Measurements from ENCODE around the gene LRP5. TPM values are rescaled to one million over a fixed set of nuclear protein-coding genes. Genes with fewer than 3 reads are reported as not detected.

The LRP5 gene
- polyA plus RNA-seq, 1 donor (not counting 4 experiments of a cell fraction or from before 2014, with no cell fraction given): 6.6 TPM

GRCh38 chr11:68357568-68357967, 45.2 kb downstream of the LRP5 start:
- H4K20me1 ChIP-seq (ENCODE audit: control insufficient read depth, extremely low read depth, insufficient read depth, low read length): no peaks in the 10 kb centered on the region
- H3K27ac ChIP-seq (ENCODE audit: control insufficient read depth, insufficient read depth, low read length): no peak overlapping the region
- TF ChIP-seq, protein P1, sequence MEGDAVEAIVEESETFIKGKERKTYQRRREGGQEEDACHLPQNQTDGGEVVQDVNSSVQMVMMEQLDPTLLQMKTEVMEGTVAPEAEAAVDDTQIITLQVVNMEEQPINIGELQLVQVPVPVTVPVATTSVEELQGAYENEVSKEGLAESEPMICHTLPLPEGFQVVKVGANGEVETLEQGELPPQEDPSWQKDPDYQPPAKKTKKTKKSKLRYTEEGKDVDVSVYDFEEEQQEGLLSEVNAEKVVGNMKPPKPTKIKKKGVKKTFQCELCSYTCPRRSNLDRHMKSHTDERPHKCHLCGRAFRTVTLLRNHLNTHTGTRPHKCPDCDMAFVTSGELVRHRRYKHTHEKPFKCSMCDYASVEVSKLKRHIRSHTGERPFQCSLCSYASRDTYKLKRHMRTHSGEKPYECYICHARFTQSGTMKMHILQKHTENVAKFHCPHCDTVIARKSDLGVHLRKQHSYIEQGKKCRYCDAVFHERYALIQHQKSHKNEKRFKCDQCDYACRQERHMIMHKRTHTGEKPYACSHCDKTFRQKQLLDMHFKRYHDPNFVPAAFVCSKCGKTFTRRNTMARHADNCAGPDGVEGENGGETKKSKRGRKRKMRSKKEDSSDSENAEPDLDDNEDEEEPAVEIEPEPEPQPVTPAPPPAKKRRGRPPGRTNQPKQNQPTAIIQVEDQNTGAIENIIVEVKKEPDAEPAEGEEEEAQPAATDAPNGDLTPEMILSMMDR (optimal IDR thresholded peaks at IDR 0.05 in 1 of 3, IDR thresholded peaks at IDR 0.05 in 1 of 3, conservative IDR thresholded peaks at IDR 0.05 in 1 of 3; ENCODE audit: extremely low read depth in 1 of 3, insufficient read depth in 2 of 3, low read length in 3 of 3): no peak
- TF ChIP-seq EZH2 (IDR thresholded peaks at IDR 0.05; ENCODE audit: low read length): no peak
- no peak overlapping the region for H3K4me2 ChIP-seq (ENCODE audit: control insufficient read depth, extremely low read depth, insufficient read depth, low read depth, low read length)
- peaks cover 2% of the 10 kb centered on the region for H3K9me1 ChIP-seq (ENCODE audit: control insufficient read depth, extremely low read depth, insufficient read depth, low read length)
- H3K4me1 ChIP-seq (ENCODE audit: control insufficient read depth, extremely low read depth, insufficient read depth, low read length): peaks cover 18% of the 10 kb centered on the region
- no peaks in the 10 kb centered on the region for H3K9me3 ChIP-seq (ENCODE audit: control insufficient read depth, low read depth, low read length)
- peaks cover 6 to 12% of the 10 kb centered on the region in 2 experiments for H3K36me3 ChIP-seq (ENCODE audit: control insufficient read depth in 2 of 2, extremely low read depth in 1 of 2, insufficient read depth in 2 of 2, low read length in 2 of 2)
- FAIRE-seq (no peak), DNase-seq (ENCODE audit: low read depth, low spot score) (no peak)
- no peak overlapping the region for H3K4me3 ChIP-seq (ENCODE audit: control insufficient read depth in 2 of 3, extremely low read depth in 1 of 3, insufficient read depth in 2 of 3, low read depth in 1 of 3, low read length in 3 of 3)
- H3K79me2 ChIP-seq (ENCODE audit: control insufficient read depth, insufficient read depth, low read length): peaks cover 6% of the 10 kb centered on the region
- H2AFZ ChIP-seq (ENCODE audit: control insufficient read depth, low read length): no peak overlapping the region
- no peak overlapping the region for H3K9ac ChIP-seq (ENCODE audit: control insufficient read depth, extremely low read depth, insufficient read depth, low read length)
- H3K27me3 ChIP-seq (ENCODE audit: control insufficient read depth, extremely low read depth, insufficient read depth, low read length): no peaks in the 10 kb centered on the region
- dilution Hi-C loops (cut with MboI; ENCODE audit: extremely low pct_ligation_motif_present, low sequenced_read_pairs): no loop called here

DNA sequence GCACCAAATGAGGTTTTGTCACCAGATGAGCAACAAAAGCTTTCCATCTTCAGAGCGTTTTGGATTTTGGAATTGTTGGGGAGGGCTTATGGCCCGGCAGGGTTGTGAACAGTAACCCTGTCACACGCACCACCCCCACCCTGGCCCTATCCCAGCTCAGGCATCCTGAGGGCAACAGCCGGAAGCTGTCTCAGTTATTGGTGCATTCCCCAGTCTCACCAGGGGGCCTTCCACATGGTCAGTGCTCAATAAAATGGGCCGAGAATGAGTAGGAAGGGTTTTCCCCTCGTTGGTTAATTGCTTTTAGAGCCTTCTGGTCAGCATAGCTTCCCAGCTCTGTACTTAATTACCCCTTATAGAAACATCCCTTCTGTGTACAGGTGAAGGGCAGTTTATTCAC, 46.0 kb downstream of the LRP5 start:
- Histone ChIP-seq H3K4me3 (ENCODE audit: control insufficient read depth in 2 of 3, extremely low read depth in 1 of 3, insufficient read depth in 2 of 3, low read depth in 1 of 3, low read length in 3 of 3) (no peak overlapping the region), H3K27ac (ENCODE audit: control insufficient read depth, insufficient read depth, low read length) (no peak overlapping the region), H3K9ac (ENCODE audit: control insufficient read depth, extremely low read depth, insufficient read depth, low read length) (no peak overlapping the region), H3K9me3 (ENCODE audit: control insufficient read depth, low read depth, low read length) (no peaks in the 10 kb centered on the region), H3K4me1 (ENCODE audit: control insufficient read depth, extremely low read depth, insufficient read depth, low read length) (peaks cover 16% of the 10 kb centered on the region), H4K20me1 (ENCODE audit: control insufficient read depth, extremely low read depth, insufficient read depth, low read length) (no peaks in the 10 kb centered on the region), H3K4me2 (ENCODE audit: control insufficient read depth, extremely low read depth, insufficient read depth, low read depth, low read length) (no peak overlapping the region), H3K79me2 (ENCODE audit: control insufficient read depth, insufficient read depth, low read length) (peaks cover 6% of the 10 kb centered on the region), H3K36me3 (ENCODE audit: control insufficient read depth in 2 of 2, extremely low read depth in 1 of 2, insufficient read depth in 2 of 2, low read length in 2 of 2) (peaks cover 6 to 12% of the 10 kb centered on the region in 2 experiments), H3K27me3 (ENCODE audit: control insufficient read depth, extremely low read depth, insufficient read depth, low read length) (no peaks in the 10 kb centered on the region), H2AFZ (ENCODE audit: control insufficient read depth, low read length) (no peak overlapping the region), H3K9me1 (ENCODE audit: control insufficient read depth, extremely low read depth, insufficient read depth, low read length) (peaks cover 2% of the 10 kb centered on the region)
- no peak for DNase-seq (ENCODE audit: low read depth, low spot score)
- FAIRE-seq: no peak
- no peak for TF ChIP-seq EZH2 (IDR thresholded peaks at IDR 0.05; ENCODE audit: low read length)
- TF ChIP-seq, protein P1 (optimal IDR thresholded peaks at IDR 0.05 in 1 of 3, IDR thresholded peaks at IDR 0.05 in 1 of 3, conservative IDR thresholded peaks at IDR 0.05 in 1 of 3; ENCODE audit: extremely low read depth in 1 of 3, insufficient read depth in 2 of 3, low read length in 3 of 3): no peak
- dilution Hi-C loops (cut with MboI; ENCODE audit: extremely low pct_ligation_motif_present, low sequenced_read_pairs): no loop called here

Measured in keratinocyte (primary cell).